ENCODE results near the gene KRTAP10-3.
"Not testable (repeated sequence)": the region's sequence is repeated elsewhere in the genome, so short reads cannot be mapped to it uniquely, and the experiment has no call there.

Gene KRTAP10-3

GRCh38 chr21:44585892-44586291, 27.3 kb upstream of the KRTAP10-3 start:
- no peak overlapping the region for H3K4me3 ChIP-seq (ENCODE audit: low read length)
- H3K4me2 ChIP-seq (ENCODE audit: low read length) = no peak overlapping the region
- no peak overlapping the region for H3K9ac ChIP-seq (ENCODE audit: low read depth, low read length)
- H3K36me3 ChIP-seq (ENCODE audit: insufficient read depth, low read length) = no peaks in the 10 kb centered on the region
- H3K27me3 ChIP-seq (ENCODE audit: control insufficient read depth, insufficient read depth, low read length) = peaks cover 32% of the 10 kb centered on the region
- H3K4me1 ChIP-seq (ENCODE audit: control insufficient read depth, insufficient read depth, low read length) = no peaks in the 10 kb centered on the region
- peaks cover 4% of the 10 kb centered on the region for H3K9me3 ChIP-seq (replicated peaks; ENCODE audit: low read length)

GRCh38 chr21:44583800-44584147, 25.2 kb upstream of the KRTAP10-3 start:
- H3K4me2 ChIP-seq (ENCODE audit: low read length) = no peak overlapping the region

GRCh38 chr21:44583089-44583799, 24.6 kb upstream of the KRTAP10-3 start:
- H3K36me3 ChIP-seq (ENCODE audit: insufficient read depth, low read length) = no peaks in the 10 kb centered on the region
- no peak overlapping the region for H3K9ac ChIP-seq (ENCODE audit: low read depth, low read length)
- no peak overlapping the region for H3K4me2 ChIP-seq (ENCODE audit: low read length)
- H3K4me1 ChIP-seq (ENCODE audit: control insufficient read depth, insufficient read depth, low read length) = no peaks in the 10 kb centered on the region
- H3K4me3 ChIP-seq (ENCODE audit: low read length) = no peak overlapping the region
- H3K27me3 ChIP-seq (ENCODE audit: control insufficient read depth, insufficient read depth, low read length) = peaks cover 24% of the 10 kb centered on the region
- H3K9me3 ChIP-seq (replicated peaks; ENCODE audit: low read length) = peaks cover 4% of the 10 kb centered on the region

More at GRCh38 chr21:44583800-44584147, 25.2 kb upstream of the KRTAP10-3 start:
- H3K4me3 ChIP-seq (ENCODE audit: low read length) = no peak overlapping the region
- no peak overlapping the region for H3K9ac ChIP-seq (ENCODE audit: low read depth, low read length)
- H3K9me3 ChIP-seq (replicated peaks; ENCODE audit: low read length) = peaks cover 4% of the 10 kb centered on the region
- H3K27me3 ChIP-seq (ENCODE audit: control insufficient read depth, insufficient read depth, low read length) = peaks cover 24% of the 10 kb centered on the region
- H3K36me3 ChIP-seq (ENCODE audit: insufficient read depth, low read length) = no peaks in the 10 kb centered on the region
- no peaks in the 10 kb centered on the region for H3K4me1 ChIP-seq (ENCODE audit: control insufficient read depth, insufficient read depth, low read length)

GRCh38 chr21:44582055-44582454, 23.5 kb upstream of the KRTAP10-3 start:
- Histone ChIP-seq H3K27me3 (ENCODE audit: control insufficient read depth, insufficient read depth, low read length) (peaks cover 24% of the 10 kb centered on the region), H3K9me3 (replicated peaks; ENCODE audit: low read length) (peaks cover 4% of the 10 kb centered on the region), H3K4me3 (ENCODE audit: low read length) (no peak overlapping the region), H3K4me2 (ENCODE audit: low read length) (no peak overlapping the region), H3K4me1 (ENCODE audit: control insufficient read depth, insufficient read depth, low read length) (no peaks in the 10 kb centered on the region), H3K36me3 (ENCODE audit: insufficient read depth, low read length) (no peaks in the 10 kb centered on the region), H3K9ac (ENCODE audit: low read depth, low read length) (no peak overlapping the region)

GRCh38 chr21:44581158-44581557, 22.6 kb upstream of the KRTAP10-3 start:
- no peak overlapping the region for H3K9ac ChIP-seq (ENCODE audit: low read depth, low read length)
- H3K4me3 ChIP-seq (ENCODE audit: low read length) = no peak overlapping the region
- no peaks in the 10 kb centered on the region for H3K4me1 ChIP-seq (ENCODE audit: control insufficient read depth, insufficient read depth, low read length)
- H3K27me3 ChIP-seq (ENCODE audit: control insufficient read depth, insufficient read depth, low read length) = peaks cover 24% of the 10 kb centered on the region
- H3K36me3 ChIP-seq (ENCODE audit: insufficient read depth, low read length) = no peaks in the 10 kb centered on the region
- peaks cover 4% of the 10 kb centered on the region for H3K9me3 ChIP-seq (replicated peaks; ENCODE audit: low read length)
- H3K4me2 ChIP-seq (ENCODE audit: low read length) = no peak overlapping the region

GRCh38 chr21:44580231-44580821, 21.7 kb upstream of the KRTAP10-3 start, which contains the start of gene KRTAP10-5:
KRTAP10-5 (minus strand) TSS chr21:44580604; CDS start chr21:44580578, 26 bp downstream.
- H3K4me2 ChIP-seq (ENCODE audit: low read length); H3K36me3 ChIP-seq (ENCODE audit: insufficient read depth, low read length); H3K9me3 ChIP-seq (replicated peaks; ENCODE audit: low read length); H3K9ac ChIP-seq (ENCODE audit: low read depth, low read length); H3K4me3 ChIP-seq (ENCODE audit: low read length); H3K4me1 ChIP-seq (ENCODE audit: control insufficient read depth, insufficient read depth, low read length): not testable (repeated sequence)
- H3K27me3 ChIP-seq (ENCODE audit: control insufficient read depth, insufficient read depth, low read length) = peaks cover 16% of the 10 kb centered on the region

- Histone ChIP-seq H3K36me3 (ENCODE audit: insufficient read depth, low read length) (no peaks in the 10 kb centered on the region), H3K27me3 (ENCODE audit: control insufficient read depth, insufficient read depth, low read length) (peaks cover 17% of the 10 kb centered on the region), H3K4me2 (ENCODE audit: low read length) (no peak overlapping the region), H3K9ac (ENCODE audit: low read depth, low read length) (no peak overlapping the region), H3K9me3 (replicated peaks; ENCODE audit: low read length) (peaks cover 4% of the 10 kb centered on the region), H3K4me1 (ENCODE audit: control insufficient read depth, insufficient read depth, low read length) (no peaks in the 10 kb centered on the region), H3K4me3 (ENCODE audit: low read length) (no peak overlapping the region)
These were observed 21.2 kb upstream of the KRTAP10-3 start for GRCh38 chr21:44579833-44580144.

- no peaks in the 10 kb centered on the region for H3K36me3 ChIP-seq (ENCODE audit: insufficient read depth, low read length)
- peaks cover 14% of the 10 kb centered on the region for H3K27me3 ChIP-seq (ENCODE audit: control insufficient read depth, insufficient read depth, low read length)
- no peak overlapping the region for H3K4me3 ChIP-seq (ENCODE audit: low read length)
- no peak overlapping the region for H3K9ac ChIP-seq (ENCODE audit: low read depth, low read length)
- no peak overlapping the region for H3K4me2 ChIP-seq (ENCODE audit: low read length)
- no peaks in the 10 kb centered on the region for H3K4me1 ChIP-seq (ENCODE audit: control insufficient read depth, insufficient read depth, low read length)
- peaks cover 4% of the 10 kb centered on the region for H3K9me3 ChIP-seq (replicated peaks; ENCODE audit: low read length)
These were observed 20.6 kb upstream of the KRTAP10-3 start for GRCh38 chr21:44579056-44579832.

- Histone ChIP-seq H3K4me1 (ENCODE audit: control insufficient read depth, insufficient read depth, low read length) (no peaks in the 10 kb centered on the region), H3K36me3 (ENCODE audit: insufficient read depth, low read length) (no peaks in the 10 kb centered on the region), H3K9me3 (replicated peaks; ENCODE audit: low read length) (peaks cover 4% of the 10 kb centered on the region), H3K4me3 (ENCODE audit: low read length) (no peak overlapping the region), H3K9ac (ENCODE audit: low read depth, low read length) (no peak overlapping the region), H3K4me2 (ENCODE audit: low read length) (no peak overlapping the region), H3K27me3 (ENCODE audit: control insufficient read depth, insufficient read depth, low read length) (peaks cover 11% of the 10 kb centered on the region)
These were observed 19.9 kb upstream of the KRTAP10-3 start for GRCh38 chr21:44578371-44579055.

- Histone ChIP-seq H3K36me3 (ENCODE audit: insufficient read depth, low read length) (no peaks in the 10 kb centered on the region), H3K4me2 (ENCODE audit: low read length) (no peak overlapping the region), H3K4me1 (ENCODE audit: control insufficient read depth, insufficient read depth, low read length) (no peaks in the 10 kb centered on the region), H3K9me3 (replicated peaks; ENCODE audit: low read length) (peaks cover 3% of the 10 kb centered on the region), H3K9ac (ENCODE audit: low read depth, low read length) (no peak overlapping the region), H3K27me3 (ENCODE audit: control insufficient read depth, insufficient read depth, low read length) (peaks cover 27% of the 10 kb centered on the region), H3K4me3 (ENCODE audit: low read length) (no peak overlapping the region)
These were observed 17.4 kb upstream of the KRTAP10-3 start for GRCh38 chr21:44576025-44576420.

GRCh38 chr21:44575307-44576024, 16.9 kb upstream of the KRTAP10-3 start:
- Histone ChIP-seq H3K4me1 (ENCODE audit: control insufficient read depth, insufficient read depth, low read length) (no peaks in the 10 kb centered on the region), H3K27me3 (ENCODE audit: control insufficient read depth, insufficient read depth, low read length) (peaks cover 27% of the 10 kb centered on the region), H3K9me3 (replicated peaks; ENCODE audit: low read length) (peaks cover 3% of the 10 kb centered on the region), H3K4me2 (ENCODE audit: low read length) (no peak overlapping the region), H3K36me3 (ENCODE audit: insufficient read depth, low read length) (no peaks in the 10 kb centered on the region), H3K4me3 (ENCODE audit: low read length) (no peak overlapping the region), H3K9ac (ENCODE audit: low read depth, low read length) (no peak overlapping the region)

Measured in skeletal muscle satellite cell (primary cell).